GM12875 (cell line): ENCODE results near the gene ADGRB3.

Experiments used
- H3K4me3 ChIP-seq: one replicate; pipeline ENCODE4 v1.5.1; 2011; ENCODE audit warnings: low read depth, low read length, control low read depth
- TF ChIP-seq, protein P1 (sequence below): IDR thresholded peaks from 2 replicates; pipeline ENCODE4 v1.5.1; 2011; ENCODE audit warnings: low read depth, mild to moderate bottlenecking, control low read depth, inconsistent platforms, low read length, moderate library complexity, borderline replicate concordance; ENCODE audit not compliant: insufficient read depth

ADGRB3 gene

DNA sequence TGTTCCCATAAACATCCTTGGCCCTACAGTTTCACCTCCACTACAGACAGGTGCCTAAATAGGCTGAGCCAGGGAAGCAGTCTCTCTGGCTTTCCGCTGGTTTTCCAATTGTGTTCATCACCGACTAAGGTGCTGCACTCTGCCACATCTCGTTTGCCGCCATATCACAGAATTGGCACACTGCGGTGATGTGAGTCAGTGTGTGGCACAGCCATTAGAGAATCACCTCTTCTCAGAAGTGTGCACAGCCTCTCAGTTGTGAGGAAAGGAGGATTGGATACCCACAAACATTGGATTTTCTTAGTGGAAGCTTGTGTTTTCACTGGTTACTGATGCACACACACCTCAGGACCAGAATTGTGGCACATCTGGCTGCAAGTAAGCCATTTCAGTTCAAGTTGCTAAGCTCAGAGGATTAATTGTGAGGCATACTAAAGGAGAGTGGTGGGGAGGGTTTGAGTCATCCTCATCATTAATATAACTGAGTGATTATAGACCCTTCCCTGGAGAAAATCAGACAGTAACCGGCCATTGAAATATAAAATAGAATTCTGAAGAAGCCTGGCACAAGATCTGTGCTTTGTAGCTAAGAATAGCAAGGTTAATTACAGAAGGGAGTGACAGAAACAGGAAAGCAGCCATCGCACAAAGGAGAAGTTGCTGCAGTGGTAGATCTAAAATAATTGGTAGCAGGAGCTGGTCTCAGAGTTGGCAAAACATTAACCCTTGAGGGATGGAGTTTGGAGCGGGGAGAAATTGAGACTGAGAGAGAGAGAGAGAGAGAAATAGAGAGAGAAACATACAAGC is 654.8 kb downstream of the ADGRB3 start:
- TF ChIP-seq, protein P1, sequence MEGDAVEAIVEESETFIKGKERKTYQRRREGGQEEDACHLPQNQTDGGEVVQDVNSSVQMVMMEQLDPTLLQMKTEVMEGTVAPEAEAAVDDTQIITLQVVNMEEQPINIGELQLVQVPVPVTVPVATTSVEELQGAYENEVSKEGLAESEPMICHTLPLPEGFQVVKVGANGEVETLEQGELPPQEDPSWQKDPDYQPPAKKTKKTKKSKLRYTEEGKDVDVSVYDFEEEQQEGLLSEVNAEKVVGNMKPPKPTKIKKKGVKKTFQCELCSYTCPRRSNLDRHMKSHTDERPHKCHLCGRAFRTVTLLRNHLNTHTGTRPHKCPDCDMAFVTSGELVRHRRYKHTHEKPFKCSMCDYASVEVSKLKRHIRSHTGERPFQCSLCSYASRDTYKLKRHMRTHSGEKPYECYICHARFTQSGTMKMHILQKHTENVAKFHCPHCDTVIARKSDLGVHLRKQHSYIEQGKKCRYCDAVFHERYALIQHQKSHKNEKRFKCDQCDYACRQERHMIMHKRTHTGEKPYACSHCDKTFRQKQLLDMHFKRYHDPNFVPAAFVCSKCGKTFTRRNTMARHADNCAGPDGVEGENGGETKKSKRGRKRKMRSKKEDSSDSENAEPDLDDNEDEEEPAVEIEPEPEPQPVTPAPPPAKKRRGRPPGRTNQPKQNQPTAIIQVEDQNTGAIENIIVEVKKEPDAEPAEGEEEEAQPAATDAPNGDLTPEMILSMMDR = no peak
- no peak overlapping the region for H3K4me3 ChIP-seq

DNA sequence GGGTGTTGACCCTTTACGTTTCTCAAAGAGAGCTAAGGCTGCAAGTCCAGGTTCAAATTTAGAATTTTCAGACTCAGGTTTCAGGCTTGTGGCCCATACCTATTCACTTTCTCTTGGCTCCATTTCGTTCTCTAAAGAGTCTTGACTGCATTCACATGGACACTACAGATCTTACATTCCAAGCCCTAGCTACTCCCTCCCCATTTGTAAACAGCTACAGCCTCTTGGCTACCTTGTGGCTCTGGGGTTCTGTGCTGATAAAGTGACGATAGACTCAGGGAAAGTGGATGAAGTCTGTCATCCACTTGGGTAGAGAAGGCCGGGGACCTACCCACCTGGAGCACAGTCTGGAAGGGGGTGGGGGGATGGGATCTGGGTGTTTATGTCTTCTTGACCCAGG is 658.4 kb downstream of the ADGRB3 start:
- TF ChIP-seq, protein P1 = no peak
- no peak overlapping the region for H3K4me3 ChIP-seq

DNA sequence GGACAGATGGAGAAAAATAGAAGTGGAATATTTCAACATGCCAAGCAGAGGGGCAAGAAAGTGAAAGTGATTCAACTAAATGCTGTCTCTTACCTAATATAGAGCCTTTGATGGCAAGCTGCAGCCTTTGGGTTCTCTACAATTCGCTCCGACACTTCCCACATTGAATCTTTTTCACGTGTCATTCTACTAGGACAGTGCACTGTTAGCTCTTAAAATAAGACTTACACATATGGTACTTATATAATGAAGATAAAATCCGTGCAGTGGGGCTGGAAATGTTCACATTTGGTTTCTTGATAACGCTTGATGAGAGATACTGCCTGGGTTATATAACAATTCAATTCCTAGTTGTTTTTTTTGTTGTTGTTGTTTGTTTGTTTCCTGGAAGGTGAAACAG is 659.3 kb downstream of the ADGRB3 start:
- TF ChIP-seq, protein P1 = no peak
- H3K4me3 ChIP-seq = no peak overlapping the region

DNA sequence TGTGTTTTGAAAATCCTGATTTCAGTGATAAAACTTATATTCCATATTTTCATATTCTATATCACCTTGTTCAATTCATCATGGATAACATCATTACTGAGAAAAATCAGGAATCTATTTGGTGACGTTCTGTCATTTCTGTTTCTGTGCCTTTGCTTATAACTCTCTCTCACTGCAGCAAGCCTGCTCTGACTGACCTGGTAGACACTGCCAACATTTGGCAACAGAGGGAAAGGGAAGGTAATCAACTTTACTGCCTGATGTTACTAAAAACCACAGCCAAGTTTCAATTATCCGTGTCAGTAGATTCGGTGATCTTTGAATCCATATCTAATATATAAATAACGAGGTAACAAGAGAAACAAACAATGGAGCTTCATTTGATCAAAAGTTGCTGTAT is 659.8 kb downstream of the ADGRB3 start:
- TF ChIP-seq, protein P1 = no peak
- H3K4me3 ChIP-seq = no peak overlapping the region

DNA sequence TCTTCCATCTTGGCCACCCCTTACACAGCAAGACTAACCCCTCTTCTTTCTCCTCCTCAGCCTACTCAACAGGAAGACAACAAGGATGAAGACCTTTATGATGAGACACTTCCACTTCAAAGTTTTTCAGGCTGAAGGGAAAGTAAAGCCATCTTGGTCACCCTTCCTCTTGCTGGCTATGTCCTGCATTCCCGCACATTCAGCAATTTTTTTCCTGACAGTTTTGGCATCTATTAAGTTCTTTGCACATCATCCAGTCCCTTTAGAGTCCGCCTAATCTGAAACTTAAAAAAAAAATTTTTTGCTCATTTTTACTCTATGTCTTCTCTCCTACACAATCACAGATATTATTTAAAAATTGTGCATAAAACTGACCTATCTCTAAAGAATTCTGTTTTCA is 668.3 kb downstream of the ADGRB3 start:
- TF ChIP-seq, protein P1 = no peak

DNA sequence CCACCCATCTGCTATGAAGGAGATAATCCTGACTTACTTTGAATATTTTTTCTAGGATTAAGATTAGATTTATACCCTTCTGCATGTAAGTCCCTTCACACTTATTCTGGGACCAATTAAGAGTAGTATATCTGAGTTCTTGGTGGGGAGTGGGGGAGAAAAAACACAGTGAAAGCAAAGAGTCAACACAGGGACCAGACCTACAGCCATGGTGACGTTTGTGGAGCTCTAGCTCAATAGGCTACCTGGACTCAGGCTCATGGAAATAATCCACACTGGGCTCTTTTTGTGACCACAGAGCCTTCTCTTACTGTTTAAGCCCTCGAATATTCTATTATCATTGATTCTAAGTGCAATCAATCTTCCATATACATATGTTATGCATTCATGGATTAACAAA is 670.4 kb downstream of the ADGRB3 start:
- TF ChIP-seq, protein P1 = no peak
- no peak overlapping the region for H3K4me3 ChIP-seq

More for the DNA sequence above, 668.3 kb downstream of the ADGRB3 start:
- no peak overlapping the region for H3K4me3 ChIP-seq

DNA sequence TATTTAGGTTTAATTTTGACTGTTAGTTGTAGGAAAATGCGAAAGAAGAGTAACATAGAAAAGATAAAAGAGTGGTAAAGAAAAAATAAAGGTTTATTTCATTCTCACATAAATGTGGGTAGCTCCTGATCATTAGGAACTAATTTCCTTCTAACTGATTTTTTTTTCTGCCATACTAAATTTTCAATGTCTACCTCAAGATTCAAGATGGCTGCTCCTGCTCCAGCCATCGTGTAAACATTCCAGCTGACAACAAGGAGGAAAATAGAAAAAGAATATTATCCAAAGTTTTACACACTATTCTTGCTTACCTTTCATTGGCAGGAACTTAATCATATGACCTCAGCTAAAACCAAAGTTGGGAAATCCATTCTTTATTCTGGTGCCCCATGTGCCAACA is 673.5 kb downstream of the ADGRB3 start:
- TF ChIP-seq, protein P1 = no peak
- H3K4me3 ChIP-seq = no peak overlapping the region
